PFSK-1 (cell line): Measurements from ENCODE around the gene MAST4.

Experiments
- POLR2AphosphoS5 ChIP-seq: IDR thresholded peaks from 2 replicates; pipeline ENCODE4 v1.6.1; 2012; ENCODE audit warnings: low read depth, mild to moderate bottlenecking, control low read depth, low read length, moderate library complexity
- REST ChIP-seq, 2 experiments: IDR thresholded peaks; 2 replicates each; pipeline versions ENCODE4 v1.6.1 to v1.8.0; 2011 to 2012; ENCODE audit warnings: low read depth in 2 of 2, low read length in 2 of 2, control low read depth in 1 of 2, inconsistent platforms in 1 of 2, mild to moderate bottlenecking in 1 of 2, moderate library complexity in 1 of 2; ENCODE audit not compliant: insufficient read depth in 1 of 2
- SIN3A ChIP-seq: IDR thresholded peaks from 2 replicates; pipeline ENCODE4 v1.6.1; 2012; ENCODE audit warnings: mild to moderate bottlenecking, low read length, moderate library complexity, borderline replicate concordance; ENCODE audit not compliant: insufficient read depth
- TAF1 ChIP-seq: IDR thresholded peaks from 2 replicates; pipeline ENCODE4 v1.6.1; 2012; ENCODE audit warnings: low read length, control low read depth, borderline replicate concordance; ENCODE audit not compliant: insufficient read depth

GRCh38 chr5:67104859-67105258 lies 508.7 kb downstream of the MAST4 start:
- no peak for TF ChIP-seq TAF1
- TF ChIP-seq POLR2AphosphoS5: no peak
- no peak for TF ChIP-seq SIN3A
- no peak for TF ChIP-seq REST (IDR thresholded peaks at IDR 0.05; ENCODE audit: insufficient read depth in 1 of 2, low read depth in 2 of 2, low read length in 2 of 2)
